Measurements from ENCODE around the gene PPP2R2B.
"Not testable (repeated sequence)": the region's sequence is repeated elsewhere in the genome, so short reads cannot be mapped to it uniquely, and the experiment has no call there.

PPP2R2B gene

DNA sequence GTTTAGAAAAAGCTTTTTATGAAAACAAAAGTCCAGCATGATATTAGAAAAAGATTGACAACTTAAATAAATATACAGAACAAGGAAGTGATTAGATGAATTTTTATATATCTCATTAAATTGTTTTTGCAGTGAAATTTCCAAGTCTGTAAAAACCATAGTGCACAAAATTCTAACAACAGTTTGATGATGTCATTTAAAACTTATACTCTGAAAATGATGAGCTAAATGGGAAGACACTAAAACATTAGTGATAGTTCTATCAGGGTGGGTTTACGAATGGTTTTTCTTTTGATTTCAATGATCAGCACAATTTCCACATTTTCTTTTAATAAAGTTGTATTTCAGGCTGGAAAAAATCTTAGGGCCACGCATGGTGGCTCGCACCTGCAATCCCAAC, 236.1 kb downstream of the PPP2R2B start:
- no peak for DNase-seq

DNA sequence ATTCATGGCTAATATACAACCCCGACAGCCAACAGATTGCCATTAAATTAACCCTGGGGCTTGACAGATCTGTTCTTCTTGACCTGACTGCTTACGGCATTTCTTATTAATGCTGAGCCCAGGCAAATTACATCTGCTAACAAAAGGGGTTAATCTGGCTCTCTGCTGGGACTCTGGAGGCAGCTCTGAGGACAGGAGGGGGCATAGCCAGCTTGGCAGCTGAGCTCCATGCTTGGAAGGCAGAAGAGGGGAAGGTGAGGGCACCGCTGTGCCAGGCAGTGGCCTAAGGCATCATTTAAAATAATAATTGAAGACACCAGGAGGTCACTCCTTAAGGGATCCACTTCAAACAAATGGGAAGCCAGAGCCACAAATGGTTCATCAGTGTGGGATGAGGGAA, 236.6 kb downstream of the PPP2R2B start:
- DNase-seq, result no peak

- peak; percentile 4 for DNase-seq
These were observed 238.2 kb downstream of the PPP2R2B start for GRCh38 chr5:146640285-146640896.

DNA sequence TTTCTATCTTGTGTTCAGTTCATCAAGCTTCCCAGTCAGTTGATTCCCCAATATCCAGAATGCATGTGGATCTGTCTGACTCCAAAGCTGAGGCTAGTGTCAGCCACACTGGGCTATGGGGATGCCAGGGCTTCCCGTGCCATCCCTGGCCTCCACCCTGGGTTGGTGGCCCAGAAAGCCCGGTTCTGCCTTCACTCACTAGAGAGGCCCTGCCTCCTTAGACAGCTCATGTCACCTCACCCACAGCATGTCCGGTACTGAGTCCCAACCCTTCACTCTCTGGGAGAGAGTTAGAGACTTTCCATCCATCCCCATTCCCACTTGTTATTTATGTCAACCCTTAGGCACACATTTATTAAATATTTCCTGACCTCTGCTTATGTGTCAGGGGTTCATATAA, 243.1 kb downstream of the PPP2R2B start:
- no peak for DNase-seq

- peak; percentile 56 for DNase-seq
These were observed 245.2 kb downstream of the PPP2R2B start for GRCh38 chr5:146633323-146633764.

GRCh38 chr5:146632620-146633322, 245.8 kb downstream of the PPP2R2B start:
- DNase-seq, result peak; percentile 52

DNA sequence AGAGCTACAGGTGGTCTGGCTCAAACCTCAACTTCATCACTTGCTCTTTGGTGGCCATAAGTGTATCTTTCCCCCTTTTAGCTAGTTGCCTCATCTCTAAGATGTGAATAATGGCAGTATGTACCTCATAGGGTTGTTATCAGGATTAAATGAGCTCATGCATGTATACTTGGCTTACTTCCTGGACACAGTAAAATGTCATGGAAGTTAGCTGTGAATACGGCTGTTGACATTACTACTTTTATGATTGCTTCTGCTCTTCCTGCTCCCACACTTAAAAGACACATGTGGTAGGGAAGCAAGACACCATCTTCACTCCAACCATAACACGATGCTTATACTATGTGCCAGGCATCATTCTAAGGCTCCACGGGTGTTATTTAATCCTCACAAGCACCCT, 248.1 kb downstream of the PPP2R2B start:
- peak; percentile 34 for DNase-seq

DNA sequence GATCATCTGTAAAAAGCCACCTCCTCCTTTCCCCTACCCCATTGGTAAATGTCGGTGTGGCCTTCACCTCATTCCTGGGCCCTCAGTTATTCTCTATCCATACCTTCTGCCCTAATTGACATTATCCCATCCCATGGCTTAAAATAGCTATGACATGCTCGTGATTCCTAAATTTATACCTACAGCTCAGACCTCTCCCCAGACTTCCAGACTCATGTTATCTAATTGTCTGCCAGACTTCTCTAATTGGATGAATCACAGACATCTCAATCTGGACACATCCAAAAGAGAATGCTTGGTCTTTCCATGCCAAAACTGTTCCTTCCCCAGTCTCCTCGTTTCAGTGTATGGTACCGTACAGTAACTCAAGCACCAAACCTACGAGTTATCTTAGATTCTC, 249.6 kb downstream of the PPP2R2B start:
- no peak for DNase-seq

GRCh38 chr5:146626936-146627335, 251.6 kb downstream of the PPP2R2B start:
- no peak for DNase-seq

GRCh38 chr5:146624179-146624578, 254.4 kb downstream of the PPP2R2B start:
- no peak for DNase-seq

DNA sequence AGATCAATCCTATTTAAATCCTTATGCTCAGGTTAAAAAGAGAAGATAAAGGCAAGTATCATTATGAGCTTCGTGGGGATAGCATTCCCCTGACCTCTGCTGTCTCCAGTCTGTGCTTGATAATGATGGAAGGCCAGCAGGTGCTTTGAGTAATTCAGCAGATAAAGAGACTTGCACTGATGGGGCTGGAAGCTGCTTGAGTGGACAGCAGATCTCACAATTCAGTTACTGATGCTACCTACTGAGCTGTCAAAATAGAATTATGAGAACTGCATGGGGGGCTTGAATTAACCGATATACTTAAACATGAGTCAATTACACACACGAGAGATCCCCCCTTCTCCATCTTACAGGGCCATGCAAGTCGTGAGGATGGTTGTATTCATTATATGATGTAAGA, 254.9 kb downstream of the PPP2R2B start:
- DNase-seq, result no peak

- DNase-seq, result no peak
These were observed 255.5 kb downstream of the PPP2R2B start for GRCh38 chr5:146623009-146623408.

DNA sequence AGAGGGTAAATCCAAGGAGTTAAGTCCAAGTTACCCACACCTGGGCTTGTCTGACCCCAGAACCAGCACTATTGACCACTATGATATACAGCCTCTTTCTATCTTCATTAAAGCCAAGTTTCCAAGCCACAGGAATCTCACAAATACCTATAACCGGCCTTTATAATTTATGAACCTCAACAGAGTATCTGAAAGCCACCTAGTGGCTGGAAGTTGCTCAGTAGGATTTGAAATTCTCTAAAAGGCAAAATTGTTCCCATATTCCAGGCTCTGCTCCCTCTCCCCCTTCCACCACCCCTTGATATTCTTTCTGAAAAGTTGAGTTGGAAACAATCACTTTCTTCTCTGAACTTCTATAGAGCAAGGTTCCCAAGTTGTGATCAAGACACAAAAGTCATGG, 256.2 kb downstream of the PPP2R2B start:
- DNase-seq, result no peak

- peak; percentile 8 for DNase-seq
These were observed 257.9 kb downstream of the PPP2R2B start for GRCh38 chr5:146620669-146621051.

DNA sequence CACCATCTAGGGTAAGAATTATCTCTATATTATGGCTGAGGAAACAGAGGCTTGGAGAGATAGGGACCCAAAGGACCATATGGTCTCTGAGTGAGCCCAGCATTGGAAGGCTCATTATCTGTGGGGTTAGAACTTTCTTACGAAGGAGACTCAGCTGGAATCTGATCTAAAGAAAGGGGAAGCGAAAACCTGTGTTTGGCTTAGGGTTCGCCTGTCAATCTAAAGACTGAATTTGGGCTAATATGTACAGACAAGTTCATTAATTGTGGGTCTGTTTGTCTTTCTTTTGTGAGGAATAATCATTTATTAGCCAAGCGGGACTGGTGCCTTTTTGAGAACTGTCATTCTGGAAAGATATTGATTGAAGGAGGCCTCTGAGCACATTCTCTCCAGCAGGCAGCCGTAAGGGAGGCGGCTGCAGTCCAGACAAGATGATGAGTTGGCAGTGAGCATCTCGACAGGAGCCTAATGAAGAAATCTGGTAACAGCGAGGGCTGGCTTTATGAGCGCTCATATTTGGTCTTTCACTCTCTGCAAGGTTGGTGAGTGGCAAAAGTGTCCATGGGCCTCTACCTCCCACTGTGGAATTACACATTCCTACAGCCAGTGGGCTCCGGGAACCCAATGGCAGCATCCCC, 258.4 kb downstream of the PPP2R2B start:
- DNase-seq, result no peak

DNA sequence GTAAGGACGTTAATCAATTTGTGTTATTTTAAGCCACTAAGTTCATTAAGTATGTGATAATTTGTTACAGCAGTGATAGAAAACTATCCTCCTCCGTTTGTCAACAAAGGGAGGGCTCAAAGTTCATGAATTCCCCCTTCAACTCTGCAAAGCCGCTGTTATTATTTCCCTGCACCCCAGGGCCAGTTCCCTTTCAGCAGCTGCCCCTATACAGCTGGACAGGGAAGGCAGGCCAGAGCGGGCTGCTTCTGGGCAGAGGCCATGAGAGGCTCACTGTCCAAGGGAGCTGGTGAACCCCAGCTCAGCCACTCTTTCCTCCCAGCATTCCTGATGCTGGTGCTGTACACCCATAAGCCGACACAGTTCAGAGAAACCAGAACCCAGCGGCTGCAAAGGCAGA, 260.1 kb downstream of the PPP2R2B start:
- DNase-seq, result no peak

DNA sequence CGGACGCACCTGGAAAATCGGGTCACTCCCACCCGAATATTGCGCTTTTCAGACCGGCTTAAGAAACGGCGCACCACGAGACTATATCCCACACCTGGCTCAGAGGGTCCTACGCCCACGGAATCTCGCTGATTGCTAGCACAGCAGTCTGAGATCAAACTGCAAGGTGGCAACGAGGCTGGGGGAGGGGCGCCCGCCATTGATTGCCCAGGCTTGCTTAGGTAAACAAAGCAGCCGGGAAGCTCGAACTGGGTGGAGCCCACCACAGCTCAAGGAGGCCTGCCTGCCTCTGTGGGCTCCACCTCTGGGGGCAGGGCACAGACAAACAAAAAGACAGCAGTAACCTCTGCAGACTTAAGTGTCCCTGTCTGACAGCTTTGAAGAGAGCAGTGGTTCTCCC, 268.8 kb downstream of the PPP2R2B start:
- DNase-seq, result not testable (repeated sequence)

- no peak for DNase-seq
These were observed 270.8 kb downstream of the PPP2R2B start for GRCh38 chr5:146607659-146608332.

DNA sequence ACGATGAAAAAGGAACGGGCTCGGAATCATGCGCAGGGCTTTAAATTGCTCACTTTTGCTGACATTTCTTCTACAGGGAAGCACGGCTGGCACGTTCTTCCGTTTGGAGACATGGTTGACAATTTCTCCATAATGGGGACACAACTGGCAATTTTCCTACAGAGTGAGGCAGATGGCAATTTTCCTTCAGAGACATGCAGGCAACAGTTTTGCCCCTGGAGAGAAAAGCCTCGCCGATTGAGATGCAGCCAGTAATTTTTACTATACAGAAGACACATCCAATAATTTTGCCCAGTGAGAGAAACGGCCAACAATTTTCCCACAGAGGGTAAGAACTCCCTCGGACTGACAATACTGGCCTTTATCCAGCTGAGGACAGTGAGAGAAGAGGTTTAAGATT, 271.7 kb downstream of the PPP2R2B start:
- DNase-seq, result no peak

GRCh38 chr5:146600376-146600775, 278.2 kb downstream of the PPP2R2B start:
- no peak for DNase-seq

DNA sequence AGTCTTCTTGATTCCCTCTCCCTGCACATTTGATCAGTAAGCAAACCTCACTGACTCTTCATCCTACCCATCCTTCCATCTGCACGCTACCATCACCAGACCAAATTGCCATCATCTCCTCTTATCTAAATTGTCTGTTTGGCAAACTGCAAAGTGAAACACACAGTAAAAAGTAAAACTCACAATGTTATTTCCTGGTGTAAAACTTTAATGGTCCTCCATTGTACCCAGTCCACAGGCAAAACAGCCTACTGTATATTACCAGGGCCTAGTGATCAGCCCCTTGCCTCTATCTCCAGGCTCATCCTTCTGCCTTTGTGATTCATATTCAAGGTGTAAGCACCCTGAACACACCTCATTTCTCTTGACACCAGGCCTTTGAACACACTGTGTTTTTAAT, 279.3 kb downstream of the PPP2R2B start:
- no peak for DNase-seq

DNA sequence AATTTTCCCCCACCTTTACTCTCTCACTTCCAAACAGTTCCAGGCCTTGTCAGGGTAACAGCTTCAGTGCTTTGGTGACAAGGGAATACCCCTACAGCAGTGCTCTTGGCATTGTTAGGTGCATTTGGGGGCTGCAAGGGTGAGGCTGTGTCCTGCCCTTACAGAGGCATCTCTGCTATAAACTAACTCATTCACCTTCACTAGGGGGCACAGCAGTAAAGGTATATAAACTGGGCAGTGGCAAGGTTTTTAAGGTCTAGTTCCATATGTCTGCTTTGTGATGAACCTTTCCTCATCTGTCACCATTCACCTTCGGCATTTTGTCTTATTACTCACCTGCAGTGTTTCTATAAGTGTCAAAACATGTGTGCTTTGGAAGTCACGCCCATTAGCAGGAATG, 283.5 kb downstream of the PPP2R2B start:
- DNase-seq, result no peak

- no peak for DNase-seq
These were observed 286.2 kb downstream of the PPP2R2B start for GRCh38 chr5:146592352-146592751.

GRCh38 chr5:146589028-146589345, 289.6 kb downstream of the PPP2R2B start:
- DNase-seq, result no peak
